Prostate gland (tissue), 2 donors: Measurements from ENCODE around the gene SKAP2. TPM values are rescaled to one million over a fixed set of nuclear protein-coding genes. Genes with fewer than 3 reads are reported as not detected.
"Not testable (repeated sequence)": the region's sequence is repeated elsewhere in the genome, so short reads cannot be mapped to it uniquely, and the experiment has no call there.

ENCODE experiments used
- DNase-seq: peaks from one replicate; pipeline ENCODE4 v3.0.0-alpha.2; 2019; ENCODE audit warnings: low spot score
- H3K27ac ChIP-seq, 2 donors: fragments of 200-600 bp; sonication (generic); 2 replicates each; pipeline ENCODE4 v1.5.1; 2017 to 2019
- H3K27me3 ChIP-seq: fragments of 200-600 bp; sonication (generic); replicated peaks from 2 replicates; pipeline ENCODE4 v1.5.1; 2019; ENCODE audit not compliant: insufficient read depth
- H3K36me3 ChIP-seq, 2 donors: fragments of 200-600 bp; sonication (generic); 1 replicate in 1 of 2; 2 replicates in 1 of 2; pipeline versions ENCODE4 v1.5.1 to v1.8.1; 2017 to 2019
- H3K4me1 ChIP-seq: fragments of 200-600 bp; sonication (generic); replicated peaks from 2 replicates; pipeline ENCODE4 v1.5.1; 2019
- H3K4me3 ChIP-seq, 2 donors: fragments of 200-600 bp; sonication (generic); 2 replicates each; pipeline ENCODE4 v1.5.1; 2017 to 2019
- H3K9me3 ChIP-seq: fragments of 200-600 bp; sonication (generic); 2 replicates; pipeline ENCODE4 v1.5.1; 2017
- CTCF ChIP-seq, 4 experiments: fragments of 200-600 bp in 2 of 4; fragments of 450-650 bp in 2 of 4; sonication (generic) in 2 of 4; IDR thresholded peaks; 1 replicate in 3 of 4; 2 replicates in 1 of 4; pipeline ENCODE4 v1.5.1; 2016 to 2019; ENCODE audit warnings: antibody characterized with exemption in 4 of 4, mild to moderate bottlenecking in 2 of 4, moderate library complexity in 2 of 4
- POLR2A ChIP-seq: fragments of 450-650 bp; IDR thresholded peaks from one replicate; pipeline ENCODE4 v1.6.1; 2016; ENCODE audit warnings: antibody characterized with exemption, mild to moderate bottlenecking
- POLR2AphosphoS5 ChIP-seq: sonication (generic); formaldehyde crosslinking; IDR thresholded peaks from one replicate; pipeline ENCODE4 v1.6.1; 2017; ENCODE audit warnings: antibody characterized with exemption
- WGBS: methylation state at CpG from one replicate; pipeline ENCODE4 v1.1.5; 2018; 5-methylcytosine and 5-hydroxymethylcytosine counted together
- intact Hi-C: fragments of 100-400 bp; cut with DNase I; formaldehyde crosslinking; loops from one replicate; pipeline ENCODE4 v1.14.2; 2022
- total RNA-seq, 2 donors: library from RNA; depleted of rRNA; stranded (reverse); fragments of >200 nt; gene quantifications; one replicate each; pipeline ENCODE4 v1.1.0, GENCODE V29; 2016

Gene SKAP2
- total RNA-seq, 2 donors from 2014 or later, result 16.1 to 25.6 TPM

GRCh38 chr7:26850193-26850651, 14.2 kb downstream of the SKAP2 start:
- H3K9me3 ChIP-seq, result no peaks in the 10 kb centered on the region
- TF ChIP-seq POLR2A, result no peak
- no peak for TF ChIP-seq POLR2AphosphoS5
- no peak for TF ChIP-seq CTCF (IDR thresholded peaks at IDR 0.05)
- H3K36me3 ChIP-seq, result no peaks in the 10 kb centered on the region
- DNase-seq, result no peak
- no peak overlapping the region for H3K4me3 ChIP-seq
- H3K27ac ChIP-seq, result no peak overlapping the region
- WGBS, result 90% methylated on average over 8 of the region's 8 CpGs
- H3K4me1 ChIP-seq, result no peaks in the 10 kb centered on the region
- intact Hi-C loops, result no loop called here
- H3K27me3 ChIP-seq, result peaks cover 2% of the 10 kb centered on the region

- H3K27me3 ChIP-seq, result no peaks in the 10 kb centered on the region
- DNase-seq, result no peak
- 60% methylated on average over 4 of the region's 4 CpGs for WGBS
- H3K4me1 ChIP-seq, result no peaks in the 10 kb centered on the region
- H3K4me3 ChIP-seq, result no peak overlapping the region
- intact Hi-C loops, result no loop called here
- H3K9me3 ChIP-seq, result no peaks in the 10 kb centered on the region
- no peak overlapping the region for H3K27ac ChIP-seq
- TF ChIP-seq POLR2A, result no peak
- peak in 1 of 4 experiments; percentile 6 for TF ChIP-seq CTCF (IDR thresholded peaks at IDR 0.05)
- TF ChIP-seq POLR2AphosphoS5, result no peak
- H3K36me3 ChIP-seq, result no peaks in the 10 kb centered on the region
These were observed 20.7 kb downstream of the SKAP2 start for GRCh38 chr7:26843705-26844104.

DNA sequence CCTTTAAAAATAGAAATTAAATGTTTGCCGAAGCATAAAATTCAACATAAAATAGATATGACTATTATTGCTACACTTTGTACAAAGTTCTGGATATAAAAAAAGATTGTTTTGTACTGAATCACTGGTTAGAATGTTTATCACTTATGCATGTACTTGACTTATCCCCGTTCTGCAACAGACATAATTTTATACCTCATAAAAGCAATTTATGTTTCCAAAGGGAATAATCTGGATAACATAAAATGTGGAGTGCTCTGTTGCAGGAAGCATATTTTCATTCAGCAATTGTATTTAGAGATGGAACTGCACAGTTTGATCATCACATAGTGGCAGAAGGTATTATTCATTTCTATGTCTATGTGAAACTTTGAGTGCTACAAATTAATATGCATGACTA, 21.5 kb downstream of the SKAP2 start:
- H3K27me3 ChIP-seq, result no peaks in the 10 kb centered on the region
- H3K4me1 ChIP-seq, result no peaks in the 10 kb centered on the region
- H3K4me3 ChIP-seq, result no peak overlapping the region
- no peak overlapping the region for H3K27ac ChIP-seq
- 67% methylated on average over 2 of the region's 2 CpGs for WGBS
- H3K36me3 ChIP-seq, result no peaks in the 10 kb centered on the region
- TF ChIP-seq POLR2AphosphoS5, result no peak
- TF ChIP-seq CTCF (IDR thresholded peaks at IDR 0.05), result no peak
- TF ChIP-seq POLR2A, result no peak
- intact Hi-C loops, result no loop called here
- H3K9me3 ChIP-seq, result no peaks in the 10 kb centered on the region
- DNase-seq, result no peak

- no peaks in the 10 kb centered on the region for H3K9me3 ChIP-seq
- intact Hi-C loops, result no loop called here
- DNase-seq, result no peak
- TF ChIP-seq POLR2AphosphoS5 (no peak), CTCF (IDR thresholded peaks at IDR 0.05) (no peak), POLR2A (no peak)
- no peak overlapping the region for H3K4me3 ChIP-seq
- WGBS, result 78% methylated on average over 4 of the region's 4 CpGs
- no peaks in the 10 kb centered on the region for H3K36me3 ChIP-seq
- no peaks in the 10 kb centered on the region for H3K4me1 ChIP-seq
- no peak overlapping the region for H3K27ac ChIP-seq
- no peaks in the 10 kb centered on the region for H3K27me3 ChIP-seq
These were observed 23.2 kb downstream of the SKAP2 start for GRCh38 chr7:26841003-26841739.

DNA sequence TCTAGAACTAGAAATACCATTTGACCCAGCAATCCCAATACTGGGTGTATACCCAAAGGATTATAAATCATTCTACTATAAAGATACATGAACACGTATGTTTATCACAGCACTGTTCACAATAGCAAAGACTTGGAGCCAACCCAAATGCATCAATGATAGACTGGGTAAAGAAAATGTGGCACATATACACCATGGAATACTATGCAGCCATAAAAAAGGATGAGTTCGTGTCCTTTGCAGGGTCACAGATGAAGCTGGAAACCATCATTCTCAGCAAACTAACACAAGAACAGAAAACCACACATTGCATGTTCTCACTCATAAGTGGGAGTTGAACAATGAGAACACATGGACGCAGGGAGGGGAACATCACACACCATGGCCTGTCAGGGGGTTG, 27.6 kb downstream of the SKAP2 start:
- intact Hi-C loops, H3K4me3 ChIP-seq, H3K27ac ChIP-seq, DNase-seq, H3K4me1 ChIP-seq, H3K36me3 ChIP-seq, H3K27me3 ChIP-seq, H3K9me3 ChIP-seq: not testable (repeated sequence)
- 95% methylated on average over 3 of the region's 3 CpGs for WGBS
